SIG-M5 treated with dmso at 0.1 percent for 504 hours (cell line): Measurements from ENCODE around the gene TMPRSS6.

Source experiments
- DNase-seq: peaks from one replicate; lab custom pipeline; 2025; ENCODE audit not compliant: unreplicated experiment; lab: John Stamatoyannopoulos, UW

The TMPRSS6 gene

GRCh38 chr22:37118083-37118482 is 8.6 kb upstream of the TMPRSS6 start:
- DNase-seq, result no peak

GRCh38 chr22:37117092-37117491 is 7.6 kb upstream of the TMPRSS6 start:
- DNase-seq, result no peak

DNA sequence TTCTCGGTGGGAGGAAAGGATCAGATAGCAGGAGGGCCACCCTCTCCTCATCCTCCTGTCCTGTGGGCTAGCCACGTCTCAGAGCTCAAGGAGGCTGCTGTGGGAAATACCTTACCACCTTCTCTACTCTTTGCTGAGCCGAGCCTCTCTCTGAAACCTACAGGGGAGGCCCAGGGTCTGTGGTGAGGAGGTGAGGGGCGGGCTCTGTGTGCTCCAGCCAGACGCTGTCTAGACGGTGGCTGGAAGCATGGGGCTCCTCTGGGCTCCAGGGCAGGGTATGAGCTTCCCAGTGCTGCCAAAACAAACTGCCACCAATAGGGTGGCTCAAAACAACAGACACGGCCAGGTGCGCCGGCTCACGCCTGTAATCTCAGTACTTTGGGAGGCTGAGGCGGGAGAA is 5.5 kb upstream of the TMPRSS6 start:
- DNase-seq, result no peak

- no peak for DNase-seq
Observed at GRCh38 chr22:37113757-37114156, 4.2 kb upstream of the TMPRSS6 start.

DNA sequence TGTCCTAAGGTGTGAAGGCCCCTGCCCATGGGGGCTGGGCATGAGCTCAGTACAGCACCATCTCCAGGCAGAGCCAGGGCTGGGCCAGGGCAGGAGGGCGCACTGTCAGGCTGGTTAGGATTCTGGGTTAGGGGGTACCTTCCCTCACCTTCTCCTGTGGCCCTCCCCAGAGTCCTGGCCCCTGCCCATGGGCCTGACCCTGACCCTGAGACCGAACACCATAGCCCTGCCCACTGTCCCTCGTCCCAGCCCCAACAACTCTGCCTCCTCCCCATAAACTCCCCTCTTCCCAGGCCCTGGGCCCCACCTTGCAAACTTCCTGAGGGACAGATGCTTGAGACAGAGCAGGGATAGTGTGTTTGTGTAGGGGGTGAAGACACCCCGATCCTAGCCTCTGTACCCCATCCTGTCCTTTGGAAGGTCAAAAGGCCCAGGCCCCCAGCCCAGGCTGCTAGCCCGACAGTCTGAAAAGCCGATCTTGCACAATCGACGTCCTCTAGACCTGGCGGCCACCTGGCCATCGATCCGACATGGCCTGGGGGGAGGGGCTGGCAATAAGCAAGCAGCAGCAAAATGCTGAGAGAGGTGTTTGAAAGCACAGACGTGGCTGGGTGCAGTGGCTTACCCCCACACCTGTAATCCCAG is 2.7 kb upstream of the TMPRSS6 start:
- no peak for DNase-seq

DNA sequence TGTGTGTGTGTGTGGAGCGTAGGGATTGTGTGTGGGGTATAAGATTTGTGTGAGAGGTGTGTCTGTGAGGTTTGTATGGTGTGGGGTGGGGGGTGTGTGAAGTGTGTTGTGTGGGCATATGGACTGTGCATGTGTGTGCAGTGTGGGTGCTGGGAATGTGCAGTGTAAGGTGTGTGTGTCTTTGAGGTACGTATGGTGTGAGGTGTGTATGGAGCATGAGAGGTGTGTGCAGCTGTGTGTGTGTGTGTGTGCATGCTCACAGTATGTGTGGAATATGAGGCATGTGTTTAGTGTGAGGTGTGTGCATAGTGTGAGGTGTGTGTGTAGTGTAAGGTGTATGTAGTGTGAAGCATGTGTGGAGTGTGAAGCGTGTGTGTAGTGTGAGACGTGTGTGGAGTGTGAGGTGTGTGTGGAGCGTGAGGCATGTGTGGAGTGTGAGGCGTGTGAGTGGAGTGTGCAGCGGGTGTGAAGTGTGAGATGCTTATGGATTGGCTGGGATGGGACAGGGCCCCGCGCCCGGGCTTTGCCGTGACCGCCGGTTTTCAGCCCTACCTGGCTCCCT is 1.7 kb upstream of the TMPRSS6 start:
- DNase-seq, result no peak

- DNase-seq, result no peak
Observed at GRCh38 chr22:37107816-37108621, 1.5 kb downstream of the TMPRSS6 start.

DNA sequence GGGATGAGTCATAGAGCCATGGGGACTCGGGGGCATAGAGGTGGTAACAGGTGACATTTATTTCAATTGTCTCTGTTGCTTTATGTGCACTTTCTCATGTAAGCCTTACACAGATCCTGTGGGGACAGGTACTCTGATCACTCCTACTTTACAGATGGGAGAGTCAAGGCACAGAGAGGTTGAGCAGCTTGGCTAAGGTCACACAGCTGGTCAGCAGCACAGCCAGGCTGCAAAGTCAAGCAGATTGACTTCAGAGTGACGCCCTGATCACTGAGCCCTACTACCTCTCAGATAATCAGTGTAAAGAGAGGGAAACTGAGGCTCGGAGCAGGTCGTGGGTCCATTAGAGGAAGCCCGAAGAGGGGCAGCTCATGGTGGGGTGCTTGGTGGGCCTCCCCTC is 3.5 kb downstream of the TMPRSS6 start:
- no peak for DNase-seq

DNA sequence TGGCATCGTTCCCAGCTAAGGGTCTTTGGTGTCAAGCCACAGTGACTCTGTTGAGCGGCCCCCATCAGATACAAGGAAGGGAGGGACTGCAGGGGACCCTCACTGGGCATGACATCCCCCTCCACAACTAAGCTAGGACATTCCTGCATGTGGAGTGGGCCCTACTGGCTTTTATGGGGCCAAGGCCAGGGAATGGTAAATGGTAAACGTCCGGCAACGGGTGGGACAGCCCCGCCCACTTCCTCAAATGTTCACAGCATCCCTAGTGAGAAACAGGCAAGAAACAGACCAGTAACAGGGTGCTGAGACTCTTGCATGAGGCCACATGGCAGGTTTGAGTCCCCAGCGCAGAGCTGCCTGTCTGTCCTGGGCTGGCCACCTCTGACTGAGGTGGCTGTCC is 4.4 kb downstream of the TMPRSS6 start:
- no peak for DNase-seq

DNA sequence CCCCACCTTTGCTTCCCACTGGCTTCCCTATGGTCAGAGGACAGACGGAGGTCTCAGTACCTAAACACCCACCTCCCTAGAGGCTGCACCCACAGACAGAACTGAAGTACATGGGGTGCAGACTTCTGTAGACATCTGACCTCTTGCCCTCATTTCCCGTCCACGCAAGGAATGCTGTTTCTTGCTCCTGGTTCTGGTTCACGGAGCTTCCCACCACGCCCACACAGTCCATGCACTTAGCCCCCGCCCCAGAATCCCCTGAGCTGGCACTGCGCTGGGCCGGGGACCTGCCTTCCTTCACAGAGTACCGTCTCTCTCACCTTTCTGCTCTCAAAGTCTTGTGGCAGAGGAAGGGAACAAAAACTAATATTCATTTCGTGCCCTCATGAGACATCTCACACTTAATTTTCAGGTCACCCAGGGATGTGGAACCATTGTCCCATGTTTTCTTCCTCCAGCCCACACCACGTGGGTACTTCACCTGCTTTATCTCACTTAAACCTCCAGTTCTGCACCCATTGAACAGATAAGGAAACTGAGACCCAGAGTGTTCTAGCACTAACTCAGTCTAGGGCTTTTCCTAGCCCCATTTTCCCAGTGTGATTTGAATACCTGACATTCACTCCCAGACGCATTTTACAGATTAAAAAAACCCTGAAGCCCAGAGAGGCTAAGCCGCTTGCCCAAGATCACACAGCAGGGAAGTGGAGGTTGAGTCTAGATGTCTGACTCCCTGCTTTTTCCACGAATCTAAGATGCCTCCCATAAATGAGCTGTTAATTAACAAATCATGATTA is 5.7 kb downstream of the TMPRSS6 start:
- no peak for DNase-seq

GRCh38 chr22:37103151-37103550 is 6.4 kb downstream of the TMPRSS6 start:
- DNase-seq, result no peak

- DNase-seq, result no peak
Observed at GRCh38 chr22:37101311-37102066, 8.0 kb downstream of the TMPRSS6 start.

GRCh38 chr22:37100589-37101127 is 8.9 kb downstream of the TMPRSS6 start:
- DNase-seq, result no peak

GRCh38 chr22:37098976-37099591 is 10.4 kb downstream of the TMPRSS6 start:
- no peak for DNase-seq

DNA sequence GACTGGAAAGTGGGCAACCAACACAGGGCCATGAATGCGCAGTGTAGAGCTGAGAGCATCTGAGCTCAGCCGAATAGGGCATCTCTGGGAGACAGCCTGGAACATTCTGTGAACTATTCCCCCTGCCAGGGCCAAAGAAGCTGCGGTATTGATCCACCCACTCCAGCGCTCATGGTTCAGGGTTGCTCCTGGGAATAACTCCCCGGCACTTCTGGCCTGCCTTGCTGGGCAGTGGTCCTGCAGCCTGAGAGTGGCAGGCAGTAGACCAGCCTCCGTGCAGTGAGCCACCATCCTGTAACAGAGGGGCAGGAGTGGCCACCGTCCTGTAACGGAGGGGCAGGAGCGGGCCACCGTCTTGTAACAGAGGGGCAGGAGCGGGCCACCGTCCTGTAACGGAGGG is 12.2 kb downstream of the TMPRSS6 start:
- no peak for DNase-seq

DNA sequence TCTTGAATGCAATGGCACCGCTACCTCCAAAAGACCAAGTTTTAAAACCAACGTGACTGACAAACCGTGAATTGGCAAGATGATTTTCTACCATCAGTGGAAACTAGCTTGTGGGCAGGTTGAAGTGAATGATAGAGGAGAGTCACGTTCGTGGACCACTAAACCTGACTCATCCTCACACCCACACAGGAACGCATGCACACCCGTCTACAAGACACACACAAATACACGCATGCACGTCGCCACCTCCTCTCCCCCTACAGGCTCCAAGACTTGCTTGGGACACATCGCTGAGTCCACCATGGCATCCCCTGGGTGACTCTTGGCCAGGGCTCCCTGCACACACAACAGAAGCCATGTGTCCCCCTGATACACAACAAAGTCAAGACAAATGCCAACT is 14.4 kb downstream of the TMPRSS6 start:
- DNase-seq, result no peak

GRCh38 chr22:37094239-37094638 is 15.3 kb downstream of the TMPRSS6 start:
- DNase-seq, result no peak

- no peak for DNase-seq
Observed at GRCh38 chr22:37092997-37093396, 16.5 kb downstream of the TMPRSS6 start.

DNA sequence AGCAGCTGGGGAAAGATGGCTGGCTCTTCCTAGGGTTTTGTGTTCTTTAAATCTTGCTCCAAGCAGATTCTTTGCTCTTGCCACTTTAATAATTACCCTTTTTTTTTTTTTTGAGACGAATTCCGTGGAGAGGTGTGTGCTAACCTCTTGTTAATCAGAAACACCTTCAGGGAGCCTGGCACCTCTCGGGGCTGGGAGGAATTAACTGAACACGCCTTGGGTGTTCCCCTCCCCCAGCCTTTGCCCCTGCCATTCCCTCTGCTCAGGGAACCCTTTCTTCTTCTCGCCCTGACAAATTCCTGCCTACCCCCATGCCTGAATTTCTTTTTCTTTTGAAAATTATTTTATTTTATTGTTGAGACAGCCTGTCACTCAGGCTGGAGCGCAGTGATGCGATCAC is 17.5 kb downstream of the TMPRSS6 start:
- DNase-seq, result no peak
